Stimulated activated CD8-positive, alpha-beta memory T cell treated with anti-CD3 and anti-CD28 coated beads, Interleukin-2, amount 100 ng/mL, for 48 hours (primary cell): ENCODE results near the gene ANTXR1.

ENCODE experiments used
- DNase-seq, 2 donors: peaks; one replicate each; pipeline ENCODE4 v3.0.0-alpha.2; 2020; ENCODE audit warnings: low read depth in 2 of 2

The ANTXR1 gene

DNA sequence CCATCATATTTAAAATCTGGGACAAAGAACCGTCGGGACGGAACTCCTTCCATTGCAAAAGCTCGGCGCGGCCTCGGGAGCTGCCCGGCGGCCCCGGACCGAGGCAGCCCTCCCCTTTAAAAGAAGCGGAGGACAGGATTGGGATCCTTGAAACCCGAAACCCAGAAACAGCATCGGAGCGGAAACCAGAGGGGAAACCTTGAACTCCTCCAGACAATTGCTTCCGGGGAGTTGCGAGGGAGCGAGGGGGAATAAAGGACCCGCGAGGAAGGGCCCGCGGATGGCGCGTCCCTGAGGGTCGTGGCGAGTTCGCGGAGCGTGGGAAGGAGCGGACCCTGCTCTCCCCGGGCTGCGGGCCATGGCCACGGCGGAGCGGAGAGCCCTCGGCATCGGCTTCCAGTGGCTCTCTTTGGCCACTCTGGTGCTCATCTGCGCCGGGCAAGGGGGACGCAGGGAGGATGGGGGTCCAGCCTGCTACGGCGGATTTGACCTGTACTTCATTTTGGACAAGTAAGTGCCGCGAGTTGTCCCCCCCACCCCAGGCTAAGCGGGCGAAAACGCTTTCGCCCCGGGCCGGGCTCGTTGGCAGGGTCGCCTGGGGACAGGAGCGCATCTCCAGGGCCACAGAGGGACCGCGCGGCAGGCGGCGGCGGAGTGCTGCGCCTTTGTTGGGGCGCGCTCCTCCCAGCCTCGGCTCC lies at the start of gene ANTXR1:
ANTXR1 (plus strand) TSS at position 38 of the 698 bp plus-strand sequence; CDS start at position 359, 321 bp downstream.
- DNase-seq = no peak

DNA sequence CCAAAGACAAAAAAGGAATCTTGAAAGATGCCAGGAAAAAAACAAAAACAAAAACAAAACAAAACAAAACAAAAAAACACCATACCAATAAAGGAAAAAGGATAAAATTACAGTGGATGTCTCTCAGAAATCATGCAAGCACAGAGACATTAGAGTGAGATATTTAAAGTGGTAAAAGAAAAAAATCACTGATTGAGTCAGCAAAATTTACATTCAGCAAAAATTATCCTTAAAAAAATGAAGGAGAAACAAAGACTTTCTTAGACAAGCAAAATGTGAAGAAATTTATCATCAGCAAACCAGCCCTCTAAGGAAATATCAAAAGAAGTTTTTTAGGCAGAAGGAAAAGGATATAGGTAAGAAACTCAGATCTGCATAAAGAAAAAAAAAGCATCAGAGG lies 48.7 kb upstream of the ANTXR1 start:
- no peak for DNase-seq

DNA sequence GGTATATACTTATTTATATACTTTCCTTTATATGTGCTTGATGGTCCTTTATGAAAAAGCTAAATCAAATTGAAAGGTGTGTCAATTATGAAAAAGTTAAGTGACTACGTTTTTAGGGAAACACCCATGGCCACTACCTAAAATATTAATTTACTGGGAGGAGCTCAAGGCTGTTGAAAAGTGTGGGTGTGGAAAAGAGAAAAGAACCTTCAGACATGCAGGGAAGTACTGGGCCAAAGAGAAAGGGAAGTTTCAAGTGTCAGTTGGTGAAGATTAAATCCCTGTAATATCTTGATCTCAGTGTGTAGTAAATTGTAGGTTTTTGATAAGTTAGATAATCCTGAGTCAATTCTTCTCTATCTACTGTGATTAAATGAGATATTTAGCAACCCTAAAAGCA lies 44.8 kb upstream of the ANTXR1 start:
- DNase-seq = no peak

DNA sequence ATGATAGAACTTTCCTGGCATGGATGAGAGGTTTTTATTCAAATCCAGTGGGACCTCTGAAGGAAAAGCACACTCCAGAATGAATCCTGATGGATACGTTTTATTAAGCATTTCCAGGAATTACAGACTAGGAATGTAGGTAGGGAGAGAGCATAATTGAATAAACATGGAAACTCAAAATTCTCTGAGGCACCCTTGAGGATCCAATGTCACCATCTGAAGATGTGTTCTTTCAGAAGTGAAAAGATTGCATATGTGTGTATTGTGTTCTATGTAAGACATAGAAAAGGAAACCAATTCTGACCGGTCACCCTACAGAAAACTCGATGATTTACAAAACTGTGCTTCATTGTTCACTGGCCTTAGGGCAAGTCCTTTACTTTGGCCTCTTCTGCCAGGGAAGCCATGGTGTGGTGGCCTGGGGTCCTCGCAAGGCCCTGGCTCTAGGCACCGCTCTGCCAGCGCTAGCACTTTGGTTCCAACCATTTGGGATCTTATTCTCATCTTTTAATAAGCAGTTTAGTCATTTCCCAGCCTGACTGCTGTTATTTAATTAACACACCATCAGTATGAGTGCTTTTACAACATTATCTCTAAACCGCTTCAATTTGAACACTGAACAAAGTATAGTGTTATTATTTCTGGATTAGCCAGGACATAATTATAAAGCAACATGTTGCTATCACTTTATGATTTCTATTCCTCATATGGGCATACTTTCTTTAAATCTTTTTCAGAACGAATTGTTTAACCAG lies 43.1 kb upstream of the ANTXR1 start:
- no peak for DNase-seq

DNA sequence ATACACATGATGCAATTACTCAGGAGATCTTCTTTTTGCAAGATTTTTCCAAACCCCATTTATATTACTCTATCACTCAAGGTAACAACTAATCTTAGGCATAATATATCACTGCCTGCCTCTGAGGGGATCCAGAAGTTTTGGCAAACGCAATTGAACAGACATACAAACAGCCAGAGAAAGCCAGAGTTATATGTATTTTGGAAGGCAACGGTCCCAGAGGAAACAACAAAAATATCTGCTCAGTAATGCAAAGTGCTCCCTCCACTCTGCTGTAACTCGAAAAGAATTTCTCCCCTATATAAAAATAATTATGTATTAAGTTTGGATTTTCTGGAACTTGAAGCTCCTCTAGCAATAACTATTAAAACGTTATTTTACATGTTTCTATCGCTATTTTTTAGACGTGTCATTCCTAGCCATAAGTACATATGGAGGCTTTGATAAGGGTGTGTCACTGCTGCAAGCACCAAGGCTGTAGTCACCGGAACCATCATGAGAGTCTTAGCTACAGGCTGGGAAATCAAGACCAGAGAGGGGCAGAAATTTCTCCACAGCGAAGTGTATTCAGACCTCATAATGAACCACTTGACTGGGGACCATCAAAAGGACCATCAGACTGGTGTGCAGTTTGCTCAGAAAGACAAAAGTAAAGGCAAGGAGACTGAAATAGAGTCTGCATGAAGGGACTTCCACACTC lies 42.3 kb upstream of the ANTXR1 start:
- no peak for DNase-seq

DNA sequence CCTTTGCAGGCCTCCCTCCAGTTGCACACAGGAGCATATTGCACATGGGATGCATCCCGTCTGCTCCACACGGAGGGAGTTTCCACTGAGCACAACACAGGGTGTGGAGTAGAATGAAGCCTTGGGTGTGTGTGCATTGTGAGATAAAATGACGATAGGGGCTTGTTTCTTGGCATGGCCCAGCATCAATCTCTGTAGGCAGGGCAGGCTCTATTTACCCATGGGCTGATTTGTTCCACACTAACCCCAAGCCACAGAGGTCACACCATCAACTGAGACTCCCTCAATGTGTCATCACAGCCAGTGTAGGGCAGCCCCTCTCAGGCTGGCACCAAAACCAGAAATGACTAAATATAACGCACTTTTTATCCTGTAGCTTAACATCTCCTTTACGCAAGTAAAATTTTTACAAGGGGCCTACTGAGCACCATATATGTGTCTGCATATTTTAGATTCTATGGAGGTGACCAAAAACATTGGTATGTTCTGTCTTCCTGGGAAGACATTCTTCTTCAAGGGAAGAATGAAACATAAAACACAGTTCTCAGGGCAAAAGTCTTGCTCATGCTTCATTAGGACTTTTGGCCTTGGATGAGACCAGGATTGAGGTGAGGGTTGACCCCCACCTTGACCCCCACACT lies 41.3 kb upstream of the ANTXR1 start:
- no peak for DNase-seq

DNA sequence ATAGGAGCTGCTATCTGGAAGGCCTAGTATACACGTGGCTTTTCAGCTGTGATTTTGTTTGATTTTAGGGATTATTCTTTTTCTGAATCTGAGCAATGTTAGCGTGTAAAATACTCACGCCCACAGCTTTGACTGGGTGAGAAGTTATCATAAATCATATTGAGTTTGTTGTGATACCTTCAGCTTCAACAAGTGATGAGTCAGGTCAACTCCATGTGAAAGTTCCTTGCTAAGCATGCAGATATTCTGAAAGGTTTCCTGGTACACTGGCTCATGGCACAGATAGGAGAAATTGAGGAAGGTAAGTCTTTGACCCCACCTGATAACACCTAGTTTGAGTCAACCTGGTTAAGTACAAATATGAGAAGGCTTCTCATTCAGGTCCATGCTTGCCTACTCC lies 38.7 kb upstream of the ANTXR1 start, which contains the start of gene GKN1:
GKN1 (plus strand) TSS at position 386 of the 400 bp plus-strand sequence. CDS start 42 bp downstream, outside the sequence.
- DNase-seq = no peak

DNA sequence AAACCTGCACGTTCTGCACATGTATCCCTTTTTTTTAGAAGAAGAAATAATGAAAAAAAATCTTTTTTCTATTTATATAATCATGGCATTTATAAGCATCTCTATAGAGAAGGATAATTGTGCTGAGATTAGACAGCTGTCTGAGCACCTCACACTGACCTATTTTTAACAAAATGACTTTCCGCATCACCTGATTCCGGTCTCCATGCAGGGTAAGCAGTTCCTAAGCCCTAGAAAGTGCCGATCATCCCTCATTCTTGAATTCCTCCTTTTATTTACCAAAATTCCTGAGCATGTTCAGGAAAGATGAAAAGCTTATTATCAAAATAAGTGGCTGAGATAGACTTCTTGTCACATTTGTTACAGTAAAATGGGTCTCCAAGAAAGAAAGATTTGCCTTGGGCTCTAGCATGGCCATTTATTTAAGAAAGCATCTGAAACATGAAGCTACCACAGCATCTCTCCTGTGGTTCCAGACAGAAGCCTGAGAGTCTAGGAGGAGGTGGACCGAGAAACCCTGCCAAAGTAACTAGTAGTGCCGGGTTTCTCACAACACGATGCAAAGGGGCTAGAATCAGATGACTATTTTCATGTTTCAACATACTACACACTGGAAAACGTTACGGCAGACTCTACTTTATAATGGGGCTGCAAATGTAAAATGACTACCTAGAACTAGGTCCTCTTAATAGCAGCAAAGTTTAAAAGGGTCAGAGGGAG lies 37.9 kb upstream of the ANTXR1 start:
- DNase-seq = no peak

DNA sequence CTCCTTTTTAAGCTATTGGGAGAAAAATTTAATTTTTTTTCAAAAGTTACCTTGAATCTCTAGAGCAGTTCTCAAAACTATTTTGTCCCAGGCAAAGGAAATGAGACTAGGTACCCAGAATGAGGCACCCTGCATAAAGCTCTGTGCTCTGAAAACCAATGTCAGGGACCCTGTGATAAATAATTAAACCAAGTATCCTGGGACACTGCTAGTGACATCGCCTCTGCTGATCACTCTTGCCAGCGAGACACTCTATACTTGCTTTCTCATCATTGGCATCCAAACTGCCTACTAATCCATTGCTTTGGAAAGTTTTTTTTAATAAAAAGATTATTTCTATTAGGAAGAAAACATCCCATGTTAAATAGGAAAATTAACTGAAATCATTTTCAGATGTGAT lies 37.1 kb upstream of the ANTXR1 start:
- DNase-seq = no peak

DNA sequence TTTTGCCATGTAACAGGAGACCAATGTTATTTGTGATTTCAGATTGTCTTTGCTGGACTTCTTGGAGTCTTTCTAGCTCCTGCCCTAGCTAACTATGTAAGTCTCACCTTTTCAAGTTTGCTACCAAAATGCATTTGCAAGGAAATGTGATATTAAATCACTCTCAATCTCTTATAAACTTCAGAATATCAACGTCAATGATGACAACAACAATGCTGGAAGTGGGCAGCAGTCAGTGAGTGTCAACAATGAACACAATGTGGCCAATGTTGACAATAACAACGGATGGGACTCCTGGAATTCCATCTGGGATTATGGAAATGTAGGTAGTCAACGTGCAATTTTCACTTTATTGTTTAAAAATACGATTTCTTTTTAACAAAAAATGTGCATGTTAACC lies 35.5 kb upstream of the ANTXR1 start:
- no peak for DNase-seq

DNA sequence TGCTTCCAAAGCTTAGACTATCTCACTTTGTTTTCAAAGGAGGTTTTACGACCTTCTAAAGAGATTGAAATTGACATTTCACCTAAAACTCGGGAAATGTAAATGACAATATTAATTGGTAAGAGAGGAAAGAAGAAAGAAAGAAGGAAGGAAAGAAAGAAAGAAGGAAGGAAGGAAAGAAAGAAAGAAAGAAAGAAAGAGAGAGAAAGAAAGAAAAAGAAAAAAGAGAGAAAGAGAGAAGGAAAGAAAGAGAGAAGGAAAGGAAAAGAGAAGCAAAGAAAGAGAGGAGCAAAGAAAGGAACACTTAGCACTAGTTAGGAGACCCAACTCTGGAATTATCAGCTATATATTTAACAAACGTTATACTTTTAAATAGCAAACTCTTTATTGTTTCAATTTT lies 34.9 kb upstream of the ANTXR1 start:
- no peak for DNase-seq

DNA sequence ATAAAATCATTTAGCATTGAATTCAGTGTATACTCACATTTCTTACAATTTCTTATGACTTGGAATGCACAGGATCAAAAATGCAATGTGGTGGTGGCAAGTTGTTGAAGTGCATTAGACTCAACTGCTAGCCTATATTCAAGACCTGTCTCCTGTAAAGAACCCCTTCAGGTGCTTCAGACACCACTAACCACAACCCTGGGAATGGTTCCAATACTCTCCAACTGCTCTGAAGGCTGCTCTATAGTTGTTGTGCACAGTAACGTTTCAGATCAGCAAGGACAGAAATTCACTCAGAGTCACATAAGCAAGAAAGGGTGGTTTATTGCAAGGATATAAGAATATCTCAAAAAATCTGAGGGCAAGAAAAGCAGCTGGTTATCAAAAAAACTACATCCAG lies 32.0 kb upstream of the ANTXR1 start:
- DNase-seq = no peak

DNA sequence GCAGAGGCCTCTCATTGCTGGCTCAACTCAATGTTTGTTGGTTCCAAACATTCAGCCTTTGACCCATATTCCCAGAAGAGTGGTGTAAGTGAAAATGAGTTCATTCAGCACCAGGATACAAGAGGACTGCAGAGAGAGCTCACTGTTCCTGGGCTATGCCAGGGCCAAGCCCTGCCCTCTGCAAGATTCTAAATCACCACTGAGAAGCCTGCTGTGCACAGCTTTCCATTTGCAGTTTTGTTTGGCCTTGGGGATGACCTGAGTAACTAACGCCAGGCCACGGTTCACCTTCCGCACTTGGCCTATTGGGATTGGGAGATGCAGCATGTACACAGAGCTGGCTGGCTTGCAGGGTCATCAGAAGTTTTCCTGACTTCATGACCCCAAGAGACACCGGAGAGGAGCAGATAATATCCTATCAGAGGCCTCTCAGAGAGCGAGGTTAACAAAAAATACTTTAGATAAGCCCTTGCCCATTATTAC lies 25.9 kb upstream of the ANTXR1 start:
- no peak for DNase-seq

DNA sequence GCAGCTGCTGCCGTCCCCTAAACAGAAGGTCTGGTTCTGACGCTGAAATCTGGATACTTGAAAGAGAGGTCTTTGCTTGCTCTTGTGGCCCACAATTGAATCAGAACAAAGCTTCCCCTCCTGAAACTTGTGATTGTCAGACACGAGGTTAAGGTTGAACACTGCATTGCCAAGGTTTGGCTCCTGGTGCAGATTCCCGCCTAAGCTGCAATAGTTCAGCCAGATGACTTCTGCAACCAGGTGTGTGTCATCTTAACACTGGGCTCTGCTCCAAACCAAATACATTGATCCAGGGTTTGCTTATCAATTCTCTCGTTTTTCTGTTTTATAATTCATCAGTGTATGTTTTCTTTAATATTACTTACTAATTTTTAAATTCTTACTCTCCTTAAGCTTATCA lies 23.9 kb upstream of the ANTXR1 start:
- no peak for DNase-seq

DNA sequence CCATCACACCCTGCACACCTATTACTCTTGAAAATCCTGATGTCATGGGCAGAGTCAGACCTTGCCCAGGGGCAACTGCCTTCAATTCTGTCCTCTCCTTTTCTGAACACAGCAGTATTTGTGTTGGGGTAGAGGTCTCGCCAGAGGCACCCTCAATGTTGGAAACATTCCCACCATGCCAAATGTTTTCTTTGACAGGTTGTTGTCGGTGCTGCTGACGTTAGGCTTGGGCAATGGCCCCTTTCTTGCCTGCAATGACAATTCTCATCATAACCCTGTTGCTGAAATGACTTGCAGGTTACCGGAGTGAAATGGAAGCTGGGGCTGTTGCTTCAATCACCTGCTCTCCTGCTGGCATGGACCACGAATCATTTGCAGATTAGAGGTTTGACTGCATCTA lies 20.6 kb upstream of the ANTXR1 start:
- no peak for DNase-seq

DNA sequence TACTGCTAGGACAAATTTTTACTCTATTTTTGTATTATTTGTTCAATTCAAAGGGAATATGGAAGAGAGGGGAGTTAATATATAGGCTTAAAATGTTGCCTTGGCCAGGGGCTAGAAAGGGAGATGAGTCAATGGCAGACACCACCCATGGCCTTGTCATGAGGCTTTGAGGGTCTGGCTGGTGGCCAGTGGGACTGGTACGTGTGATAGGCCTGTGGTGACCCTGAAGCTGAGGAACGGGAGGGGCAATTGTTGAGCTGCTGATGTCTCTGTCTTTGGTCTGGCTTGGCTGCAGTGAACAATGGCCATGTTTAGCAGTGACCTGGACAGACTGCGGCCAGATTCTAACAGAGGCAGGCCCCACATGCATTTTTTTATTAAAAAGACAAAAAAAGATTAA lies 20.0 kb upstream of the ANTXR1 start:
- no peak for DNase-seq

DNA sequence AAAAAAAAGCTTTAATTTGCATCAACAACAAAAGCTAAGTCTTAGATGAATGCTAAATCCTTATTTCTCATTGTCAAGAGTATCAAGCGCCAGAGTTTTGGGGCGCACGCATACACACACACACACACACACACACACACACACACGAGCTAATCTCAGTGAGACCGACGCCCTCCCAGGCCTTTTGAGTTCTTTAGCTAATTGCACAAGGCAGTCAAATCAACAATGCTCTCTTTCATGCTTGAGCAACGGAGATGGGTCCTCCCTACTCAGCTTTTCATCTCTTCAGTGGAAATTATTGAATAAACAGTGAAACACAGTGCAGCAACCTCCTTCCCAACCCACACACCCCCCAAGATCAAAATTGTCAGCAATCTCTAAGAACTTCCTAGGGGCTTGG lies 19.3 kb upstream of the ANTXR1 start:
- DNase-seq = no peak

DNA sequence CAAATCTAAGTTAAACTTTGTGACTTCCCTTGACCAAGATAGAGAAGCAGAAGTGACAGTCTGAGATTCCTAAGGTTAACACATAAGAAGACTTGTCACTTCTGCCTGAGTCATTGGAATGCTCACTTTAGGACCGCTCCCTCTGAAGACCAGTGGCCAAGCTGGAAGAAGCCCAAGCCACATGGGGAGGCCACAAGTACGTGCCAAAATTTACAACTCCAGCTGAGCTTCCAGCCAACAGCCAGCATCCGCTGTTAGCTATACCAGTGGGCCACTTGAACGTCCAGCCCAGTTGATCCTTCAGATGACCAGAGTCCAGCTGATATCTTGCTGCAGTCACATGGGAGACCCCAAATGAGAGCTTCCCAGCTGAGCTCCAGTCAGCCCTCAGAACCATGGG lies 18.1 kb upstream of the ANTXR1 start:
- DNase-seq = no peak

DNA sequence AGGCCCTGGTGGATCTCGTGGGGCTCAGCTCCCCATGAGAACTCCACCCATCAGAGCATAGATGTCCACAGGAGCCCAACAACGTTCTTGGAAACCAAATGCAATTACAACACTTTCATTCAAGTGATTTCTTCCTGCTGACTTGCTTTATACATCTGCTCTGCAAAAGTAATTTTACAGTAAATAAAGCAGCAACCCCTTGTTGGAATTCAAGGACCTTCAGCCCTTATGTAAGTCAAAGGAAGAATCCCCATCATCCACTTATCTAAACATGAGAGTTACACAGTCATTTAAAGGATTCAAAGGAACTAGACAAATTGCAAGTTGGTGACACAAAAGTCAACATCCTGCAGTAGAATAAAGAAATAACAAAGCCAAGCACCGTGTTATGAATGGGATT lies 17.1 kb upstream of the ANTXR1 start:
- no peak for DNase-seq

DNA sequence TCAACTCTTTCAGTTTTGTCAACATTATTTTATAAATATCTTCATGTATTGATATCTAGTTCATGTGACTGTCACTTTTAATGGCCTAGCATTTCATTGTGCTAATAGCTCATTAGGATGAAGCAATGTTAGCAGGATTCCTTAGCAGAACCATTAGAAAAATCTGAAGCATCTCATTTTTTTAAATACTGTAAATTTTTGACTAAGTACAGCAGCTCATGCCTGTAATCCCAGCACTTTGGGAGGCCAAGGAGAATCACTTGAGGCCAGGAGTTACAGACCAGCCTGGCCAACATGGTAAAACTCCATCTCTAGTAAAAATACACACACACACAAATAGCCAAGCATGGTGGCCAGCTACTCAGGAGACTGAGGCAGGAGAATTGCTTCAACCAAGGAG lies 15.6 kb upstream of the ANTXR1 start:
- no peak for DNase-seq

DNA sequence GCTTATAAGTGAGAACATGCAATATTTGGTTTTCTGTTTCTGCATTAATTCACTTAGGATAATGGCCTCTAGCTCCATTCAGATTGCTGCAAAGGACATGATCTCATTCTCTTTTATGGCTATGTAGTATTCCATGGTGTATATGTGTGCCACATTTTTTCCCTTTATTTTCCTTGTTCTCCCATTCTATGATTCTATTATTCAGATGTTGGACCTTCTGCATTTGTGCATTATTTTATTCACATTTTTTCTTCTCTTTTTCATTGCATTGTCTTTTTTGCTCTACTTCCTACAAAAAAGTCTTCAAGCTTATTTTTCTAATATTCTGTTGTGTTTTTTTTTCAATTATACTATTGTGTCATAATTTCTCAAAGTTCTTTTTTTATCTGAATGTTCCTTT lies 11.1 kb upstream of the ANTXR1 start:
- no peak for DNase-seq

DNA sequence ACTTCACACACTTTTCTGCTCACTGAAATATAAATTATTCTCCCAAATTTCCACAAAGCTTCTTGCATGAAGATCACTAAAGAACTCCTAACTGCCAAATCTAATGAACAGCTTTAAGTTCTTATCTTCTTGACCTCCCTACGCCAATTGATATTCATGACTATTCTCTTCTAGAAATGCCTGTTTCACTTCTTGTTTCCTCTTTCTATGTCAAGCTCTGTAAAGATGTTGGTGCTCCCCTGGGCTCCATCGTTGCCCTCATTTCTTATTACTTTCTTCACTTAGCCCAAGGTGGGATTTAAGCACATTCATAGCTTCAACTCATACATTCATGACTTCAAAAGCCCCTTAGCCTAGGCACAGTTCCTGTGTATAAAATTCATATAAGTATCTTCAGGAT lies 9.2 kb upstream of the ANTXR1 start:
- no peak for DNase-seq
